Measurements from ENCODE around the gene HOXB6.
A peak's percentile ranks its signal among the peaks of the same experiment; 100 is the strongest.

HOXB6 gene

DNA sequence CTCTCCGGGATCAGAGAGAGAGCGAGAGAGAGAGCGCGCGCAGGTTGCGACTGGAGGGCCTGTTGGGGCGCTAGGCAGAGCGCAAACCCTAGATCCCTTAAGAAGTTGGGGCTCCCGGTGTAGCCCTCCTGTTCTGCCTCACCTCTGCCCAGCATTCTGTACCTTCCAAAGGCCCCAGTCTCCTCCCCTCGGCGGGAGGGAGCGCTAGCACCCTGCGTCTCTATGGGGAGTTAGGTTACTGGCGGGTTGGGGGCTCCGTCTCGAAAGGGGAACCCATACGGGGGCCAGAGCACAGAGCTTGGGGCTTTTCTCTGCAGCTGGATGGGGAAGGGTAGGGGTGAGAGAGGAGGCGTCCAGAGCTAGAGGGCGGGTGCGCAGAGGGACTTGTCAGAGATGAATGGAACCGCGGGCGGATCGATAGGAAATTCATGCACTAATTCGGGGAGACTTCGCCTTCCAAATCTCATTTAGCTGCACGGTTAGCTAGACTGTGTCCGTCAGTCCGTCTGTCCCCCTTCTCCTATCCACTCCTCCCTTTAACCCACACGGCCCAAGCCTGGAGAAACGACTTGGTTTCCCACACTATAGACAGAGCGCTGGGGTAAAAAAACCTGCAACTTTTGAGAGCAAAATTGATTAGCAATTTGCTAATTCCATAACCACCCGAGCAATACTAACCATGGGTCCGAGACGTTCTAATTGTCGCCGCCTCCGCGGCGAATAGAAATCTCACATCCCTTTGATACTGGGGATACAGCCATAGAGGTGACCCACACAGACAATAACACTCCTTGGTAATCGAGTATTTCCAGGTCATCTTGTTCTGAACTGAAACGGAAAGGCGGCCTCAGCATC is 25.9 kb downstream of the HOXB6 start:
- DNase-seq: no peak

DNA sequence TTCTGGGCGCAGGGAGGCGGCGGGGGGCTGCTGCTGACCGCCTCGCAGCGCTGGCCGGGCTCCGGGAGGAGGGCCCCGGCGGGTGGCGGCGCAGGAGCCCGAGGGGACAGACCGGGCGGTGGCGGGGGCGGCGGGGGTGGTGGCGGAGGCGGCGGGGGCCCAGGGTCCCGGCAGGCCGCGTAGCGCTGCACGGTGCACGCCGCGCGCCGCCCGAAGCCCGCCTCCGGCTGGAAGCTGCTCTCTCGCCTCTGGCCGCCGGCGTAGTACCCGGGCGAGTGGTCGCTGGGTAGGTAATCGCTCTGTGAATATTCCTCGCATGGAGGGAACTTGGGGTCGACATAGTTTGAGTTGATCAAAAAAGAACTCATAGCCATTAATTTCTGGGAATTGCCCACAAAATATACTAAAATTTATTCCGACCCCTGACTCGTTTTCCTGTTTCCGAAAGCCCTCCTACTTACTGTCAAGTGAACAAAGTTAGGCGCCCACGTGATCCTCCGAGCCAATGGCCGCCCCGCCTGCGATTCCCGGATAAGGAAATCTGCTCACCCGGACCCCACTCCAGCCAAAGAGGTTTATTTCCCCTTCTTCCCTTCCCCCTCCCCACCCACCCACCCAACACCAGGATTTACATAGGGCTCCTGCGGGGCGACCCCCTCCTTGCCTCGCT is 26.7 kb downstream of the HOXB6 start, which contains the start of gene HOXB4:
Gene HOXB4, minus strand, starts transcription at position 405 of the 670 bp plus-strand sequence. Its CDS starts 31 bp downstream, at position 374.
- peak; percentile 62 for DNase-seq

DNA sequence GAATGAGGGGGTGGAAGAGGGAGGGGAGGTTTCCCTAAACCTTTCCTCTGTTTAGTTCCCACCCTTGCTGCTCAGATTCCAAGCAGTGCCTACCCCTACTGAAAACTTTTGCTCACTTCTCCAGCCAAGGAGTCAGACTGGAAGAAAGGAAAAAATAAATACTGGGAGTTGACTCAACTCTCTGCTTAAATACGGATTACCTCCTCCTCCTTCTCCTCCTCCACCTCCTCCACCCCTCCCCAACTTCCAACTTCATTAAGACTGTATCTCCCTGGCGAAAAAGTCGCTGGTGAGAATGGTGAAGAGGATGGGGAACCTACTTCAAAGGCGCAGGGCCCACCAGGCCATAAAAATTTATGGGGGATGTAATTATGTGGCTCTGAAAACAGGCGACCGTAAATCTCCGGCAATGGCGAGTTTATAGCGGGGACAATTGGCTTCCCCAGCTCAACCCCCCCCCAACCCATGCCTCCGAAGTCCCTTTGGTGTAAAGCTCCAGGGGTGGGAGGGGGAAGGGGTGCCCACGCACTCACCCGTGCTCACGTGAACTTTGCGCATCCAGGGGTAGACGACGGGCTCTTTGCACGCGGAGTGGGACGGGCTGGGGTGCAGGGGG is 27.3 kb downstream of the HOXB6 start:
- DNase-seq: peak; percentile 35

- DNase-seq: no peak
Observed at GRCh38 chr17:48576479-48577309, 28.1 kb downstream of the HOXB6 start.

- no peak for DNase-seq
Observed at GRCh38 chr17:48575673-48576478, 28.9 kb downstream of the HOXB6 start.

DNA sequence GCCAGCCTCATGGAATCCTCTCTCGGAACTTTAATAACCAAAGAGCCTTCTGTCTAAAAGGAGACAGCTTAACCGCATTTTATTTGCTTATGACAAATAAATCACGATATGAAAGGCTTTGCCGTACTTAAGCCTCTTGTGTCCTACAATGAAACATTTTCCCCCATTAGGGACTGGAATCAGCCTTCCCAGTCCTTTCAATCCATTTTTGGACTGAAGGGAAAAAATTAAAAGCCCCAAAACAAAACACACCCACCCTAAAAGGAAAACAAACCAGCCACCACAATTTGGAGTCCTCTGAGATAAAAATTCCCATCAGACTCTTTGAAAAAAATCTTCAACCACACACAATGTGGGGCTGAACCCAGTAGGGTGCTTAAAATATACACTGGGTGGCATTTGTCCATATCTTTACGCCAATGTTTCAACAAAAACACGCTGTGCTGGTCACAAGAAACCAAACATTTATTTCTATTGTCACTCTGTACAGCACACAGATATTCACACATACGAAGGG is 29.7 kb downstream of the HOXB6 start:
- DNase-seq: no peak

DNA sequence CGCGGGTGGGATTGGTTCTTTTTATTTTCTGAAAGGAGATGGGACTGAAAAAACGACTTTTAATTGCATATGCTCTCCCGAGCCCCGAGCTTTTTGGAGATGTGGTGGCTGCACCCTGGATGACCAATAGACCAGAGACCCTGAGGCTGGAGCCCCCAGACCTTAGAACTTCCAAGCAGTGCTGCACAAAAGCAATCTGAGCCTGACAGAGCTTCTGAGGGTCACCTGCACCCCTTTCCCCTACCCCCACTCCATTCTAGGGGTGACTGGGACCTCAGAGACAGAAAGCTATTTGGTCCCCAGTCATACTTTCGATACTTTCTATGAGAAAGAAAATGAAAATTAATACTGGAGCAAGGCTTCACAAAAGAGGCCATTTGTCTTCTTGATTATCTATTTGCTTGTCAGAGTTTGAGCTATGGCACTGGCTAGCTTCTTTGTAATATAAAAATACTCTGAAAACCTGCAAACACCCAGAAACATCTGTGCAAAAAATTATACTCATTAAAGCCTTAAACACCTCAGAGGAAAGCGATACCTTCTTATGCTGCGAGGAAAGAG is 30.2 kb downstream of the HOXB6 start:
- DNase-seq: no peak

- no peak for DNase-seq
Observed at GRCh38 chr17:48571826-48572417, 32.9 kb downstream of the HOXB6 start.

DNA sequence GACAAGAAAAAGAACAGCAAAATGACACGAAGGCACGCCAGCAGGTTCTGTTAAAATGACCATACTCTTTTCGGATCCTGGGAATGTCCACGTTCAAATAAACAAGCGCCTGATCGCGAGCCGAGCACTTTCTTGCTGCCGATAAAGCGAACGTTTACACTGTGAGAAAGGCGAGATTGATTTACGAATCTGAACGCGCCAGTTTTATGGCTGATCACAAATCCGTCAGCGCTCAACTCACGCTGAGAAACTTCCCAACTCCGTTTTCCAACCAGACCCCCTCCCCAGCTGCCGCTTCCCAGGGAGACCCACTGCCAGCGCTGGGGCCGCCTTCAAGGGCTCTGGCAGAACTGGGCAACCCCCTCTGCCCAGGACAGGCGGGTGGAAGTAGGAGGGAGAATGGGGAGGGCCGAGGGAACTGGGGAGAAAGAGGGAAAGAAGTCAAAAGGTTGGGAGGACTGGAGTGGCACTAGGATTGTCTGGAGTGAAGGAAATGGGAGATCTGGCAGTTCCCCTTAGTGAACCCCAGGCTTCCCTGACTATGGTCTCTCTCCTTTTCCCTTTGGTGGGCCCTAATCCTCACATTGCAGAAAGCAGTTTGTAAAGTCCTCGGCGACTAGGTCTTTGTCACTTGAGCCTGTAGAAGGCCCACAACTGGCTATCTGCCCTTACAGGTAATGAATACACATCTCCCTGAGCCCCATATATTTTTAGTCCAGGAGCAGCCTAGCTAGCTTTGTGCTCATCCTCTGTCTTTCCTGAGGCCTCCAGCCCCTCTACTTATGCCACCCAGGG is 33.6 kb downstream of the HOXB6 start:
- DNase-seq: no peak

- DNase-seq: no peak
Observed at GRCh38 chr17:48570325-48571023, 34.3 kb downstream of the HOXB6 start.

- DNase-seq: no peak
Observed at GRCh38 chr17:48569674-48570324, 35.0 kb downstream of the HOXB6 start.

- no peak for DNase-seq
Observed at GRCh38 chr17:48569240-48569582, 35.6 kb downstream of the HOXB6 start.

- DNase-seq: no peak
Observed at GRCh38 chr17:48568499-48569239, 36.1 kb downstream of the HOXB6 start.

GRCh38 chr17:48567646-48568354 is 37.0 kb downstream of the HOXB6 start:
- no peak for DNase-seq

DNA sequence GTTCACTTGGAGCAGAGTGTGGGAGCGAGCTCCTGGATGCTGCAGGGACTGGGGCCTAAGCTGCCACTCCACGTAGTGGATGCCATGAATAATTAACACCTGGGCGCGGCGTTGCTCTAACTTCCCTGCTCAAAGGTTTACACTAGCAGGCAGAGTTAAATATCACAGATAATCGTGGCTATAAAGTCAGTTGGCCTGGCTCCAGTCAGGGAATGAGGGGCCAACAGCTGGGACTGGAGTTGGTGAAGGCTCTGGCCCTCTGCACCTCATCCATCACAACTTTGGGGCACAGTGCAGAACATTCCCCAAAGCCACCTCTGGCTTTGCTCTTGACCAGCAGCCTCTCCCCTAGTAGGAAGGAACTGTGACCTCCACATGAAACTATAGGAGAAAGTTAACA is 37.6 kb downstream of the HOXB6 start:
- no peak for DNase-seq

DNA sequence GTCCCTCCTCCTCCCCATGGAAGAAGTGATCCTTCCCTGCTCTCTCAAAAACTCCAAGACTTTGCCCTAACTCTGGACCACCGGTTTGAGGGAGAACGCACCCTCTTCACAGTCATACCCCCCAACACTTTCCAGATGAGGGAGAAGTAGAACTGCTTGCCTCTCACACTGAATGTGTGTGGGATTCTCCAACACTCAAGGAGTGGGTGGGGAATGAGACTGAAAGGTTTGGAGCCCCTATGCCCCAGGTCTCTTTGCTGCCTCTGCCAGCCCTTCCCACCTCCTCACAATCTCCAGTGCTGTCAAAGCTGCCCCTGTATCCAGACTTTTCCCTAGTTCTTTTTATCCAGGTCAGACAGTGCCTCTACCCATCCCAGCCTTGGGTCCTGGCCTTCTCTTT is 38.1 kb downstream of the HOXB6 start:
- DNase-seq: no peak

GRCh38 chr17:48565925-48566710 is 38.7 kb downstream of the HOXB6 start:
- no peak for DNase-seq

Data from stimulated activated naive CD4-positive, alpha-beta T cell treated with Interleukin-2 at 50 U/mL for 16 hours (primary cell).